ENCODE measurements around the gene SLCO3A1. TPM values are rescaled to one million over a fixed set of nuclear protein-coding genes. Genes with fewer than 3 reads are reported as not detected.

SLCO3A1 gene
- total RNA-seq, 1 experiment from 2014 or later: 9.1 TPM

GRCh38 chr15:91865486-91865885, 12.0 kb downstream of the SLCO3A1 start:
- no peak for ATAC-seq
- H3K4me3 Mint-ChIP-seq: no peak overlapping the region
- peaks cover 38% of the 10 kb centered on the region for H3K4me1 Mint-ChIP-seq
- ChIA-PET CTCF (interaction anchor here (1.0 to 4.7 kb wide), 4 partner anchors 9 to 212 kb away, joined by 4 to 32 read pairs (median 8); partner anchors contain the start of gene SLCO3A1), POLR2A (no interaction called here)
- no peaks in the 10 kb centered on the region for H3K27me3 Mint-ChIP-seq (ENCODE audit: low read depth)
- peaks cover 5% of the 10 kb centered on the region for H3K9me3 Mint-ChIP-seq
- H3K27ac Mint-ChIP-seq: no peak overlapping the region
- H3K36me3 Mint-ChIP-seq: peaks cover 2% of the 10 kb centered on the region
- no peak for DNase-seq (ENCODE audit: low spot score)
- TF ChIP-seq MYBL2 (CRISPR knock-in tag; IDR thresholded peaks at IDR 0.05) (no peak), ZNF425 (CRISPR knock-in tag; conservative IDR thresholded peaks at IDR 0.05) (no peak), SP1 (CRISPR knock-in tag; conservative IDR thresholded peaks at IDR 0.05) (no peak), ARID4B (CRISPR knock-in tag; IDR thresholded peaks at IDR 0.05; ENCODE audit: borderline replicate concordance) (no peak), ELF4 (CRISPR knock-in tag; IDR thresholded peaks at IDR 0.05; ENCODE audit: low read depth) (no peak), ZNF138 (CRISPR knock-in tag; conservative IDR thresholded peaks at IDR 0.05) (no peak), ZNF281 (CRISPR knock-in tag; IDR thresholded peaks at IDR 0.05) (no peak), NR3C1 (CRISPR knock-in tag; conservative IDR thresholded peaks at IDR 0.05; ENCODE audit: low read depth) (no peak), SMAD4 (CRISPR knock-in tag; IDR thresholded peaks at IDR 0.05) (no peak), ZBTB43 (CRISPR knock-in tag; IDR thresholded peaks at IDR 0.05) (no peak), STAT6 (CRISPR knock-in tag; conservative IDR thresholded peaks at IDR 0.05; ENCODE audit: low read depth) (no peak), AFF4 (CRISPR knock-in tag; IDR thresholded peaks at IDR 0.05; ENCODE audit: borderline replicate concordance) (no peak), ESRRA (CRISPR knock-in tag; IDR thresholded peaks at IDR 0.05; ENCODE audit: borderline replicate concordance) (no peak), RELA (CRISPR knock-in tag; IDR thresholded peaks at IDR 0.05; ENCODE audit: borderline replicate concordance) (no peak), ATF6 (CRISPR knock-in tag; IDR thresholded peaks at IDR 0.05) (no peak), IRF2 (CRISPR knock-in tag; IDR thresholded peaks at IDR 0.05; ENCODE audit: borderline replicate concordance, low read depth) (no peak), TEAD1 (CRISPR knock-in tag; IDR thresholded peaks at IDR 0.05) (no peak), ZNF121 (CRISPR knock-in tag; IDR thresholded peaks at IDR 0.05) (no peak)
